CD4-positive, alpha-beta T cell (primary cell): ENCODE measurements around the gene DHRSX. TPM values are rescaled to one million over a fixed set of nuclear protein-coding genes. Genes with fewer than 3 reads are reported as not detected.
"Not testable (repeated sequence)": the region's sequence is repeated elsewhere in the genome, so short reads cannot be mapped to it uniquely, and the experiment has no call there.

Experiments
- ATAC-seq: fragments of 200-7000 bp; cut with Tn5 transposase; one replicate; pipeline ENCODE4 v1.10.0; 2022; ENCODE audit warnings: mild to moderate bottlenecking; ENCODE audit not compliant: poor library complexity
- CTCF ChIA-PET: fragments of 350-600 bp; sonication (Branson Sonifier 250); formaldehyde crosslinking; loops from one replicate; lab custom pipeline; 2021; ENCODE audit warnings: antibody characterized with exemption, inconsistent platforms; lab: Charles Lee
- POLR2A ChIA-PET: fragments of 350-600 bp; sonication (Branson Sonifier 250); formaldehyde crosslinking; loops from one replicate; lab custom pipeline; 2021; ENCODE audit warnings: antibody characterized with exemption, inconsistent platforms; lab: Charles Lee
- DNase-seq, 14 experiments: peaks; one replicate each; pipeline ENCODE4 v3.0.0-alpha.2; 2013 to 2020; ENCODE audit warnings: mixed read lengths in 2 of 14
- H3K27ac ChIP-seq, 2 donors: one replicate each; pipeline versions ENCODE4 v1.5.1 to v1.7.0; 2013; ENCODE audit warnings: low read length in 2 of 2, low read depth in 1 of 2, mild to moderate bottlenecking in 1 of 2
- H3K27me3 ChIP-seq, 2 experiments: 1 replicate in 1 of 2; 2 replicates in 1 of 2; pipeline versions ENCODE4 v1.6.1 to v1.7.0; 2013; ENCODE audit warnings: low read length in 2 of 2, control low read depth in 1 of 2, mild to moderate bottlenecking in 1 of 2, moderate library complexity in 1 of 2; ENCODE audit not compliant: insufficient read depth in 2 of 2, control insufficient read depth in 1 of 2
- H3K36me3 ChIP-seq: one replicate; pipeline ENCODE4 v1.6.1; 2013; ENCODE audit warnings: low read length, control low read depth; ENCODE audit not compliant: insufficient read depth
- H3K4me1 ChIP-seq: one replicate; pipeline ENCODE4 v1.6.1; 2013; ENCODE audit warnings: low read length, control low read depth; ENCODE audit not compliant: insufficient read depth
- H3K4me3 ChIP-seq: one replicate; pipeline ENCODE4 v1.5.1; 2013; ENCODE audit warnings: mild to moderate bottlenecking, low read length, moderate library complexity
- H3K9me3 ChIP-seq, 2 experiments: 1 replicate in 1 of 2; 2 replicates in 1 of 2; pipeline versions ENCODE4 v1.6.1 to v1.7.0; 2013; ENCODE audit warnings: low read length in 2 of 2, mild to moderate bottlenecking in 2 of 2, control low read depth in 1 of 2, moderate library complexity in 1 of 2; ENCODE audit not compliant: control insufficient read depth in 1 of 2, insufficient read depth in 1 of 2
- H3K27ac Mint-ChIP-seq: one replicate; pipeline ENCODE4 v1.8.0; 2020; ENCODE audit warnings: mixed read lengths
- H3K27me3 Mint-ChIP-seq: one replicate; pipeline ENCODE4 v1.8.0; 2021; ENCODE audit warnings: mixed read lengths
- H3K36me3 Mint-ChIP-seq: one replicate; pipeline ENCODE4 v1.8.0; 2021; ENCODE audit warnings: low read depth, mixed read lengths
- H3K4me1 Mint-ChIP-seq: one replicate; pipeline ENCODE4 v1.8.0; 2021; ENCODE audit warnings: low read depth, mixed read lengths
- H3K4me3 Mint-ChIP-seq: one replicate; pipeline ENCODE4 v1.8.0; 2020; ENCODE audit warnings: mild to moderate bottlenecking, mixed read lengths
- H3K9me3 Mint-ChIP-seq: one replicate; pipeline ENCODE4 v1.8.0; 2020; ENCODE audit warnings: mixed read lengths
- intact Hi-C, 2 experiments: fragments of 100-400 bp; cut with DNase I in 1 of 2; cut with micrococcal nuclease in 1 of 2; formaldehyde crosslinking; loops; one replicate each; pipeline versions ENCODE4 v1.15.1 to v1.9.0; 2023 to 2025; cut with DNase I, micrococcal nuclease
- total RNA-seq, 174 experiments: library from RNA in 2 of 174; stranded (reverse) in 2 of 174; gene quantifications; one replicate each; pipeline ENCODE4 v1.2.3 and lab custom pipeline; 2021 to 2026
- TF ChIP-seq, protein P1 (sequence below): fragments of 200-600 bp; IDR thresholded peaks from one replicate; pipeline ENCODE4 v1.8.0; 2022; ENCODE audit warnings: antibody characterized with exemption, mild to moderate bottlenecking

The DHRSX gene
- total RNA-seq, 2 experiments from 2014 or later = 12.1 to 13.9 TPM

DNA sequence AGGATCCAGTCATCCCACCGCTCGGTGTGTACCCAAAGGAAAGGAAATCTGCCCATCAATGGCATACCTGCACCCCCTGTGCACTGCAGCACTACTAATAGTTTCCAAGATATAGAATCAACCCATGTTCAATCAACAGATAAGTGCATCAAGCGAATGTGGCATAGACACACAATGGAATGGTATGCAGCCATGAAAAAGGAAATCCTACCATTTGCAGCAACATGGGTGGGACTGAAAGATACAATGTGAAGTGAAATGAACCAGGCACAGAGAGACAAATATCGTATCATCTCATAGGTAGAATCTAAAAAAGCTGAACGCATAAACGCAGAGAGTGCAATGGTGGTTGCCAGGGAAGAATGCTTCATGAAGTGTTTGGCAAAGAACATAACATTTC is 42.5 kb downstream of the DHRSX start:
- H3K4me3 Mint-ChIP-seq = no peak overlapping the region
- Histone ChIP-seq H3K4me3 (no peak overlapping the region), H3K4me1 (no peaks in the 10 kb centered on the region), H3K27ac (no peak overlapping the region), H3K9me3 (no peaks in the 10 kb centered on the region), H3K27me3 (no peaks in the 10 kb centered on the region), H3K36me3 (no peaks in the 10 kb centered on the region)
- TF ChIP-seq, protein P1, sequence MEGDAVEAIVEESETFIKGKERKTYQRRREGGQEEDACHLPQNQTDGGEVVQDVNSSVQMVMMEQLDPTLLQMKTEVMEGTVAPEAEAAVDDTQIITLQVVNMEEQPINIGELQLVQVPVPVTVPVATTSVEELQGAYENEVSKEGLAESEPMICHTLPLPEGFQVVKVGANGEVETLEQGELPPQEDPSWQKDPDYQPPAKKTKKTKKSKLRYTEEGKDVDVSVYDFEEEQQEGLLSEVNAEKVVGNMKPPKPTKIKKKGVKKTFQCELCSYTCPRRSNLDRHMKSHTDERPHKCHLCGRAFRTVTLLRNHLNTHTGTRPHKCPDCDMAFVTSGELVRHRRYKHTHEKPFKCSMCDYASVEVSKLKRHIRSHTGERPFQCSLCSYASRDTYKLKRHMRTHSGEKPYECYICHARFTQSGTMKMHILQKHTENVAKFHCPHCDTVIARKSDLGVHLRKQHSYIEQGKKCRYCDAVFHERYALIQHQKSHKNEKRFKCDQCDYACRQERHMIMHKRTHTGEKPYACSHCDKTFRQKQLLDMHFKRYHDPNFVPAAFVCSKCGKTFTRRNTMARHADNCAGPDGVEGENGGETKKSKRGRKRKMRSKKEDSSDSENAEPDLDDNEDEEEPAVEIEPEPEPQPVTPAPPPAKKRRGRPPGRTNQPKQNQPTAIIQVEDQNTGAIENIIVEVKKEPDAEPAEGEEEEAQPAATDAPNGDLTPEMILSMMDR = no peak
- H3K36me3 Mint-ChIP-seq = peaks cover 14% of the 10 kb centered on the region
- no peaks in the 10 kb centered on the region for H3K9me3 Mint-ChIP-seq
- H3K27ac Mint-ChIP-seq = no peak overlapping the region
- ATAC-seq (no peak), DNase-seq (no peak)
- no peaks in the 10 kb centered on the region for H3K27me3 Mint-ChIP-seq
- peaks cover 15% of the 10 kb centered on the region for H3K4me1 Mint-ChIP-seq
- intact Hi-C loops = no loop called here
- ChIA-PET POLR2A (no interaction called here), CTCF (no interaction called here)

DNA sequence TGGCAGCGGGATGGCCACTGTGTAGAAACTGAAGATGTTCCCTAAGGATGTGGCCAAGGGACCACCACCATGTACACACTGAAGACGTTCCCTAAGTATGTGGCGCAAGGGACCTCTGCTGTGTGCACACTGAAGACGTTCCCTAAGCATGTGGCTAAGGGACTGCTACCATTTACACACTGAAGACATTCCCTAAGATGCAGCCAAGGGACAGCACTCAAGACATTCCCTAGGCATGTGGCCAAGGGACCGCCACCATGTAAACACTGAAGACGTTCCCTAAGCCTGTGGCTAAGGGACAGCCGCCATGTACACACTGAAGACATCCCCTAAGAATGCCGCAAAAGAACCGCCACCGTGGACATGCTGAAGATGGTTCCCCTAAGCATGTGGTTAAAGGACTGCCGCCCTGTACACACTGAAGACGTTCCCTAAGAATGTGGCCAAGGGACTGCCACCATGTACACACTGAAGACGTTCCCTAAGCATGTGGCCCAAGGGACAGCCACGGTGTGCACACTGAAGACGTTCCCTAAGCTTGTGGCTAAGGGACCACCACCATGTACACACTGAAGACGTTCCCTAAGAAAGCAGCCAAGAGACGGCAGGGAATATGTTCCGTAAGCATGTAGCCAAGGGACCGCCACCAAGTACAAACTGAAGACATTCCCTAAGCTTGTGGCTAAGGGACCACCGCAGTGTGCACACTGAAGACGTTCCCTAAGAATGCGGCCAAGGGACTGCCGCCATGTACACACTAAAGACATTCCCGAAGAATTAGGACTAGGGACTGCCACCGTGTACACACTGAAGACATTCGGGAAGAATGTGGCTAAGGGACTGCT is 43.3 kb downstream of the DHRSX start:
- Histone ChIP-seq H3K4me3 (no peak overlapping the region), H3K4me1 (no peaks in the 10 kb centered on the region), H3K36me3 (peaks cover 3% of the 10 kb centered on the region), H3K27ac (no peak overlapping the region), H3K27me3 (no peaks in the 10 kb centered on the region), H3K9me3 (no peaks in the 10 kb centered on the region)
- Mint-ChIP-seq H3K9me3 (no peaks in the 10 kb centered on the region), H3K27me3 (no peaks in the 10 kb centered on the region), H3K4me1 (peaks cover 15% of the 10 kb centered on the region), H3K27ac (no peak overlapping the region), H3K36me3 (peaks cover 18% of the 10 kb centered on the region), H3K4me3 (no peak overlapping the region)
- TF ChIP-seq, protein P1 = no peak
- DNase-seq (no peak), ATAC-seq (no peak)
- ChIA-PET CTCF (no interaction called here), POLR2A (no interaction called here)
- intact Hi-C loops = no loop called here

DNA sequence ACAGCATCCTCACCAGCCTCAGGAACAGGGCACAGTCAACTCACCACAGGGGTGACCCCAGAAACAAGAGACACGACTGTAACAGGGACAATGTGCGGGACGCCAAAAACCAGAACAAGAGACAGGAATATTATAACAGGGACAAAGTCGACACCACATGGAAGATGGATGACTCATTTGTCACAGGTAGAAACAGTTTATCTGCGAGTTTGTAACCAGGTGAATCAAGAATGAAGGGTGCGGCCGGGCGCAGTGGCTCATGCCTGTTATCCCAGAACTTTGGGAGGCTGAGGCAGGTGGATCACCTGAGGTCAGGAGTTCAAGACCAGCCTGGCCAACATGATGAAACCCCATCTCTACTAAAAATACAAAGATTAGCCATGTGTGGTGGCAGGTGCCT is 44.7 kb downstream of the DHRSX start:
- H3K9me3 ChIP-seq, H3K27ac ChIP-seq, CTCF ChIA-PET, ATAC-seq, H3K27me3 ChIP-seq, H3K9me3 Mint-ChIP-seq, DNase-seq, H3K36me3 ChIP-seq, H3K4me3 ChIP-seq, H3K4me3 Mint-ChIP-seq, POLR2A ChIA-PET, H3K27me3 Mint-ChIP-seq, H3K4me1 ChIP-seq, intact Hi-C loops, H3K27ac Mint-ChIP-seq: not testable (repeated sequence)
- Mint-ChIP-seq H3K4me1 (peaks cover 11% of the 10 kb centered on the region), H3K36me3 (peaks cover 27% of the 10 kb centered on the region)

DNA sequence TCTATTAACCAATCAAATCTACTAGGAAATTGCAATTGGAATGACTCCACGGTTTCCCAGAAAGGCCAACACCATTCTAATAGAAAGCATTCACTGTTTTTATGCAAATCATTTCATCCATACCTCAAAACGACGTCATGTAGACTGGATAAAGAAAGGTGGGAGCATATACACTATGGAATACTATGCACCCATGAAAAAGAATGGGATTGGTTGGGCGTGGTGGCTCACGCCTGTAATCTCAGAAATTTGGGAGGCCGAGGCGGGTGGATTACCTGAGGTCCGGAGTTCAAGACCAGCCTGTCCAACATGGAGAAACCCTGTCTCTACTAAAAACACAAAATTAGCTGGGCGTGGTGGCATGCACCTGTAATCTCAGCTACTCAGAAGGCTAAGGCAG is 46.2 kb downstream of the DHRSX start:
- H3K4me3 ChIP-seq, H3K4me3 Mint-ChIP-seq, H3K9me3 ChIP-seq, H3K27ac ChIP-seq, H3K27me3 Mint-ChIP-seq, CTCF ChIA-PET, intact Hi-C loops, POLR2A ChIA-PET, H3K4me1 ChIP-seq, DNase-seq, H3K27ac Mint-ChIP-seq, H3K36me3 ChIP-seq, H3K9me3 Mint-ChIP-seq, ATAC-seq, H3K27me3 ChIP-seq: not testable (repeated sequence)
- Mint-ChIP-seq H3K4me1 (peaks cover 11% of the 10 kb centered on the region), H3K36me3 (peaks cover 27% of the 10 kb centered on the region)
